ENCODE data around the gene PIK3IP1.
A peak's percentile ranks its signal among the peaks of the same experiment; 100 is the strongest.
"Not testable (repeated sequence)": the region's sequence is repeated elsewhere in the genome, so short reads cannot be mapped to it uniquely, and the experiment has no call there.

PIK3IP1 gene

DNA sequence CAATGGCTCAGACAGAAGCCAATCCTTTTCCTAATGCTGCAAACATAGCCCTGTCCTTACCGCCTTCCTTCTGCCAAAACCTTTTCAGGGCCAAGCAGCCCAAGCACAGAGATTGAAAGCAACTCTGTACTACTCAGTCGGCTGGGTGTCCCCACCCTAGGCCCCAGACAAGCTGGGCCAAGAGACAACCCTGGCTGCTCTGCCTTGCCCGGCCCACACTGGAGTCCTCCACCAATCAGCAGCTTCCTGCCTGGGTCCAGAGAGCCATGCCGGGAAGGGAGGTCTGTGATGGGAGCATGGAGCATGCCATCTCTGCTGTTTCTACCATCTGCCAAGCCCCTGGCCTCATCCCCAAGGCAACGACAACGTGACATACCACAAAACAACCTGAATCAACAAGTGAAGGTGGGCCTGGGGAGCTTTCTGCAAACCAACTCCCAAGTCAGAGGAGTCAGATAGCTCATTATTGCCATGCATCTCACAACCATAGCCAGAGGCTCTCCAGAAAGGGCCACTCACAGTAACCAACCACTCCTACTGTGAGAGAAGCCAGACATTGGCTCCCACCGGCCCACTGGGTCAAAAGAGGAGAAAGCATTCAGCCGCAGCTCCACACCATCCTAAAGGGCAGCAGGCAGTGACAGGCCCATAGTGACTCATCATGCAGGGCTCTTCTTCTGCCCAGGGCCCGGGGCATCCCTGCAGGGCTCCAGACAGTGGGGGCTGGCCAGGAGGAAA lies 35.7 kb upstream of the PIK3IP1 start:
- H3K36me3 Mint-ChIP-seq, result peaks cover 44% of the 10 kb centered on the region
- no peaks in the 10 kb centered on the region for H3K9me3 Mint-ChIP-seq
- H3K4me3 Mint-ChIP-seq, result no peak overlapping the region
- DNase-seq (ENCODE audit: low spot score in 2 of 2), result no peak
- H3K27ac Mint-ChIP-seq, result no peak overlapping the region
- peaks cover 2% of the 10 kb centered on the region for H3K4me1 Mint-ChIP-seq
- H3K27me3 Mint-ChIP-seq, result no peaks in the 10 kb centered on the region
- no peak for ATAC-seq (ENCODE audit: low read depth)

DNA sequence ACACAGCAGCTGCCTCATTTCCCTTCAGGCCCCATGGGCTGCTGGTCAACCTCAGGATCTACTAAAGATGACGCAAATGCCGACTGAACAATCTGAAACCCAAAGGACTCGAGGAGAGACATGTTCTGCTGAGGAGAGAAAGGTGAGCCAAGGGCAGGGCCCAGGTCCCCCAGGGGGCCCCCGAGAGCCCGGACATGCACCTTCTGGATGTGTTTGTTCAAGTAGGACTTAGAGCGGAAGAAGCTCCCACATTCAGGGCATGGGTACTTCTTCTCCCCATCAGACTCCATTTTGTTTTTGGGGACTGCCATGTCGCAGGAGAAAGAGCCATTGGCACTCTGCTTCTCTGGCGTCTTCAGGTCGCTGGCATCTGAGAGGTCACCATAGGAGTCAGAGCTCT lies 34.6 kb upstream of the PIK3IP1 start:
- no peak overlapping the region for H3K4me3 Mint-ChIP-seq
- peak overlapping the region; percentile 45 for H3K27ac Mint-ChIP-seq
- peaks cover 42% of the 10 kb centered on the region for H3K36me3 Mint-ChIP-seq
- ATAC-seq (ENCODE audit: low read depth) (no peak), DNase-seq (ENCODE audit: low spot score in 2 of 2) (no peak)
- no peaks in the 10 kb centered on the region for H3K27me3 Mint-ChIP-seq
- no peaks in the 10 kb centered on the region for H3K9me3 Mint-ChIP-seq
- H3K4me1 Mint-ChIP-seq, result peaks cover 2% of the 10 kb centered on the region

DNA sequence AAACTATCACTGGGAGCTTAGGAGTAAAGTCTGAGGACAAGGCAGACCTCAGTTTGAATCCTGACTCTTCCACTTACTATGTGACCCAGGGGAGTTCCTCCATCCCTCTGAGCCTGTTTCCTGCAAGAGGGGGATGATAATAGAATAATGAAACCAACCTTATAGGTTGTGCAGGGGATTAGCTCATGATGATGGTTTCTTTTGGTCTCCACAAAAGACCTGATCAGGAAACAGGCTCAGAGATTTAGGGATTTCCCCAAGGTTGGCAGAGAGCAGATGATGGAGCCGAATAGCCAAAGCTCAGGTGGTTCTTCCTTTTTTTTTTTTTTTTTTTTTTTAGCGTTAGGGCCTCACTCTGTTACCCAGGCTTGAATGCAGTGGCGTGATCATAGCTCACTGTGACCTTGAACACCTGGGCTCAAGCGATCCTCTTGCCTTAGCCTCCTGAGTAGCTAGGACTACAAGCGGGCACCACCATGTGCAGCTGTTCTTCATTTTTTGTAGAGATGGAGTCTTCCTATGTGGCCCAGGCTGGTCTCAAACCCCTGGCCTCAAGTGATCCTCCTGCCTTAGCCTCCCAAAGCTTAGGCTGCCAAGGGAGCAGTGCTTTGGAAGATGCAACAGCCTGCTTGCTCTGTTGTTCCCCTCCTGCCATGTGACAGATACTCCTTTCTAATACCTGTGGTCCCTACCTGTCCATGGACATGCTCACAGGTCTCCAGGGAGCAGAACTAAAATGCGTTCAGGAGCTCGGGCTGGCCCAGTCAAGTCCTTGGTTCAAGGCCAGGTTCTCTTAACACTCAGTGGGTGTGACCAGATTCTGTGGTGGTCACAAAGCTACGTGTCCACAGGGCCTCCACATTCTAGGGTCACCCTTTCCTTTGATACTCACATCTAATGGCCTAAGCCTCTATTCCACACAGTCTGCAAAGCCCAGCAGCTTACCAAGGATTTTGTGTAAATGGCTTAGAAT lies 31.6 kb upstream of the PIK3IP1 start:
- Mint-ChIP-seq H3K27me3 (no peaks in the 10 kb centered on the region), H3K36me3 (peaks cover 32% of the 10 kb centered on the region), H3K4me3 (no peak overlapping the region), H3K4me1 (peaks cover under 1% of the 10 kb centered on the region), H3K9me3 (no peaks in the 10 kb centered on the region), H3K27ac (no peak overlapping the region)
- ATAC-seq (ENCODE audit: low read depth), result peak; percentile 24
- no peak for DNase-seq (ENCODE audit: low spot score in 2 of 2)

DNA sequence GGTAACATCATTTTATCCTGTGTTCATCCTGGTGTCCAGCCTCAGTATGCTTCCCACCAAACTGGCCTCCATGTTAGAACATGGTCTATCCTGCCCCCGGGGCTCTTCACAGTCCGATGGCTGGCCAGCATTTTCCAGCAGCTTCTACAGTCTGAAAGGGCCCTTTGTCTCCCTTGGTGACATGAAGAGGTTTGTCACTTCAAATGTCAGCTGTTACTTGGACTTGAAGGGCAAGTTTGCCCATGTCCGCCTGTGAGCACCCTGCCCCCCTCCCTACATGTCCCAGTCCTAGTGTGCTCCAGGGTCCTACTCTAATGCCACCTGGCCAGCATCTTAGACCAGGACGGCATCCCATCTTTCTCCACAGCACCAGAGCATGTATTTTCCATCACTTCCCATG lies 29.1 kb upstream of the PIK3IP1 start:
- H3K9me3 Mint-ChIP-seq, result no peaks in the 10 kb centered on the region
- H3K4me1 Mint-ChIP-seq, result no peaks in the 10 kb centered on the region
- no peak overlapping the region for H3K27ac Mint-ChIP-seq
- no peak for ATAC-seq (ENCODE audit: low read depth)
- no peak for DNase-seq (ENCODE audit: low spot score in 2 of 2)
- peaks cover 16% of the 10 kb centered on the region for H3K36me3 Mint-ChIP-seq
- no peak overlapping the region for H3K4me3 Mint-ChIP-seq
- H3K27me3 Mint-ChIP-seq, result no peaks in the 10 kb centered on the region

DNA sequence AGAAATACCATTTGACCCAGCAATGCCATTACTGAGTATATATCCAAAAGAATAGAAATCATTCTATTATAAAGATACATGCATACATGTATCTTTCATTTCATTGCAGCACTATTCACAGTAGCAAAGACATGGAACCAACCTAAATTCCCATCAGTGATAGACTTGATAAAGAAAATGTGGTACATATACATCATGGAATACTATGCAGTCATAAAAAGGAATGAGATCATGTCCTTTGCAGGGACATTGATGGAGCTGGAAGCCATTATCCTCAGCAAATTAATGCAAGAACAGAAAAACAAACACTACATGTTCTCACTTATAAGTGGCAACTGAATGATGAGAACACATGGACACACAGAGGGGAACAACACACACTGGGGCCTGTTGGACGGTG lies 21.9 kb upstream of the PIK3IP1 start:
- H3K9me3 Mint-ChIP-seq; ATAC-seq (ENCODE audit: low read depth); H3K27me3 Mint-ChIP-seq; H3K4me1 Mint-ChIP-seq; H3K4me3 Mint-ChIP-seq; DNase-seq (ENCODE audit: low spot score in 2 of 2); H3K27ac Mint-ChIP-seq: not testable (repeated sequence)
- peaks cover 13% of the 10 kb centered on the region for H3K36me3 Mint-ChIP-seq

GRCh38 chr22:31313366-31314147 lies 21.3 kb upstream of the PIK3IP1 start:
- Mint-ChIP-seq H3K9me3 (peaks cover 2% of the 10 kb centered on the region), H3K27ac (no peak overlapping the region), H3K4me3 (no peak overlapping the region), H3K4me1 (peaks cover 3% of the 10 kb centered on the region), H3K27me3 (no peaks in the 10 kb centered on the region), H3K36me3 (peaks cover 13% of the 10 kb centered on the region)
- peak; percentile 52 for ATAC-seq (ENCODE audit: low read depth)
- DNase-seq (ENCODE audit: low spot score in 2 of 2), result peak; percentile 47 to 61

DNA sequence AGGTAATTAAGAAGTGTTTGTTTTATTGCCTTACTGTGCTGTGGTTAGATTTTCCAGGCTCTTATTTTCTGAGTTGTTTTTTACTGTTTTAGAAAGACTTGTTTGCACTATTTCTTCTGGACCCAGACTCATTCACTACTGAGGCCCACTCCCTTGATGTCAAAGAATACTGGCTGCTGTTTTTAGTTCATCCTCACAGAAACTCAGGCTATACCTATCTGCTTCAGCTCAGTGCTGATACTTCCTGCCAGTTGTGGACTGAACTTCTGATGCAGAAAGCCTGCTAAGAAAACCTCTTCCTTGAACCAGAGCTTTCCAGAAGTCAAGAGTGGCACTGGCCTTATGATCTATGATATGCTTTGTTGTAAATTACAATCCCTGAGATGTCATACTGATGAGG lies 15.9 kb upstream of the PIK3IP1 start:
- ATAC-seq (ENCODE audit: low read depth), result peak; percentile 59
- Mint-ChIP-seq H3K9me3 (no peaks in the 10 kb centered on the region), H3K4me3 (peak overlapping the region; percentile 41)

DNA sequence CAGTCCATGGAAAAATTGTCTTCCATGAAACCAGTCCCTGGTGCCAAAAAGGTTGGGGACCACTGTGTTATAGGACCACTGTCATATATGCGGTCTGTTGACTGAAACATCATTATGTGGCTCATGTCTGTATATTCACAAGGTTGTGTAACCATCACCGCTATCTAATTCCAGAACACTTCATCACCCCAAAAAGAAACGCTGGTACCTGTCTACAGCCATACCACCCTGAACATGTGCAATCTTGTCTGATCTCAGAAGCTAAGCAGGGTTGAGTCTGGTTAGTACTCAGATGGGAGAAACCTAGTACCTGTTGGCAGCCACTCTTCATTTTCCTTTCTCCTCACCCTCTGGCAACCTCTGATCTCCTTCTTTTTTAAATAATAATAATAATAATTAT lies 12.9 kb upstream of the PIK3IP1 start:
- Mint-ChIP-seq H3K9me3 (no peaks in the 10 kb centered on the region), H3K36me3 (no peaks in the 10 kb centered on the region), H3K27me3 (no peaks in the 10 kb centered on the region), H3K4me1 (peaks cover 14% of the 10 kb centered on the region), H3K4me3 (no peak overlapping the region), H3K27ac (no peak overlapping the region)
- DNase-seq (ENCODE audit: low spot score in 2 of 2), result no peak
- no peak for ATAC-seq (ENCODE audit: low read depth)

More for the DNA sequence above, 15.9 kb upstream of the PIK3IP1 start:
- DNase-seq (ENCODE audit: low spot score in 2 of 2), result no peak
- H3K27ac Mint-ChIP-seq, result peak overlapping the region; percentile 42
- no peaks in the 10 kb centered on the region for H3K27me3 Mint-ChIP-seq
- H3K4me1 Mint-ChIP-seq, result peaks cover 13% of the 10 kb centered on the region
- H3K36me3 Mint-ChIP-seq, result no peaks in the 10 kb centered on the region

DNA sequence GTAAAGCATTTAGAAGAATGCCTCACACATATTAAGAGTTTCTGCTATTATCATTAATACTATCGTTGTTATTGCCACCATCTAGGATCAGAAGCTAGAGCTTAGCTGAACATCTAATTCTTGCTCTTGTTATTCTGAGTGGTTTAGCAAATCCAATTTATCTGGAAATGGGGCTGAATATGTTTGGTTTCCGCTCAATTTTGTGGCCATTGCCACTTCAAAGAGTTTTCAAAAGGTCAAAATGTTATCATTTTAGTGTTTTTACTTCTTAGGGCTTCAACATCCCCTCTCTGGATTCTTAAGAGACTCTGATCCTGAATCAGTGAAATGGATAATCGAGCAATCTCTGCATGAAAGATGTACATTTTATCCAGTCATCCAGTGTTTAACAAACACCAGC lies 10.2 kb upstream of the PIK3IP1 start:
- no peak overlapping the region for H3K27ac Mint-ChIP-seq

GRCh38 chr22:31302006-31302405 lies 9.7 kb upstream of the PIK3IP1 start:
- no peak for DNase-seq (ENCODE audit: low spot score in 2 of 2)
- ATAC-seq (ENCODE audit: low read depth), result no peak
- Mint-ChIP-seq H3K27me3 (no peaks in the 10 kb centered on the region), H3K4me3 (no peak overlapping the region), H3K4me1 (peaks cover 11% of the 10 kb centered on the region), H3K27ac (no peak overlapping the region), H3K9me3 (no peaks in the 10 kb centered on the region), H3K36me3 (peaks cover 5% of the 10 kb centered on the region)

More for the DNA sequence above, 10.2 kb upstream of the PIK3IP1 start:
- peaks cover 5% of the 10 kb centered on the region for H3K36me3 Mint-ChIP-seq
- no peak overlapping the region for H3K4me3 Mint-ChIP-seq
- no peaks in the 10 kb centered on the region for H3K27me3 Mint-ChIP-seq
- ATAC-seq (ENCODE audit: low read depth) (no peak), DNase-seq (ENCODE audit: low spot score in 2 of 2) (no peak)
- no peaks in the 10 kb centered on the region for H3K9me3 Mint-ChIP-seq
- H3K4me1 Mint-ChIP-seq, result peaks cover 11% of the 10 kb centered on the region

DNA sequence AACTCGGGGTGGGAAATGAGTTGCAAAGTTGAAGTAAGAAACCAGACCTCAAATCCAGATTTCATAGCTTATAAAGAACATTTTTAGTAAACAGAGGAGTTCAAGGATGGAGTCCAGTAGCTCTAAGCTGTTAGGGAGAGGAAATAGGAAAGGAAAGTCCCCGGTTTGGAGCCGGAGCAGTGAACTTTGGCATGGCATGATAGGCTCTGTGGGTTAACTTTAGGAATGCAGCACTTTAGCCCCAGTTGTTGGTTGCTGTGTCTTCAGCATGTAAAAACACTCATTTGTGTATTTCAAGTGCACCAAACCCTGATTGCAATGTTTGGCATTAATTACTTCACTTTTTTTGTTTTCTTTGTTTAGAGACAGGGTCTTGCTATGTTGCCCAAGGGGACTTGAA lies 8.6 kb upstream of the PIK3IP1 start:
- H3K4me3 Mint-ChIP-seq, result no peak overlapping the region
- no peak overlapping the region for H3K27ac Mint-ChIP-seq
- ATAC-seq (ENCODE audit: low read depth), result no peak

GRCh38 chr22:31295831-31296657 lies 3.8 kb upstream of the PIK3IP1 start:
- peaks cover 25% of the 10 kb centered on the region for H3K4me1 Mint-ChIP-seq
- ATAC-seq (ENCODE audit: low read depth) (no peak), DNase-seq (ENCODE audit: low spot score in 2 of 2) (no peak)
- no peaks in the 10 kb centered on the region for H3K27me3 Mint-ChIP-seq
- peaks cover 7% of the 10 kb centered on the region for H3K36me3 Mint-ChIP-seq
- H3K27ac Mint-ChIP-seq, result no peak overlapping the region
- H3K9me3 Mint-ChIP-seq, result no peaks in the 10 kb centered on the region
- H3K4me3 Mint-ChIP-seq, result no peak overlapping the region

More for the DNA sequence above, 8.6 kb upstream of the PIK3IP1 start:
- Mint-ChIP-seq H3K4me1 (peaks cover 12% of the 10 kb centered on the region), H3K36me3 (peaks cover 7% of the 10 kb centered on the region), H3K9me3 (no peaks in the 10 kb centered on the region), H3K27me3 (no peaks in the 10 kb centered on the region)
- DNase-seq (ENCODE audit: low spot score in 2 of 2), result no peak

GRCh38 chr22:31295360-31295759 lies 3.1 kb upstream of the PIK3IP1 start:
- Mint-ChIP-seq H3K27me3 (no peaks in the 10 kb centered on the region), H3K36me3 (peaks cover 7% of the 10 kb centered on the region), H3K9me3 (no peaks in the 10 kb centered on the region), H3K4me3 (no peak overlapping the region), H3K27ac (no peak overlapping the region), H3K4me1 (peaks cover 25% of the 10 kb centered on the region)
- ATAC-seq (ENCODE audit: low read depth), result no peak
- DNase-seq (ENCODE audit: low spot score in 2 of 2), result no peak

Data from memory B cell (primary cell).